GM23248 (cell line): ENCODE results near the gene SPRR2D. TPM values are rescaled to one million over a fixed set of nuclear protein-coding genes. Genes with fewer than 3 reads are reported as not detected.

ENCODE experiments used
- DNase-seq: peaks from one replicate; pipeline ENCODE4 v3.0.0-alpha.2; 2015
- H2AFZ ChIP-seq: fragments of 200-600 bp; sonication (generic); 2 replicates; pipeline ENCODE4 v1.6.1; 2016; ENCODE audit warnings: antibody characterized with exemption
- H3F3A ChIP-seq: fragments of 200-600 bp; sonication (generic); 2 replicates; pipeline ENCODE4 v1.6.1; 2016; ENCODE audit warnings: mild to moderate bottlenecking, antibody characterized with exemption, mixed run types; ENCODE audit not compliant: insufficient read depth
- H3K27ac ChIP-seq: fragments of 200-600 bp; sonication (generic); 2 replicates; pipeline ENCODE4 v1.5.1; 2016; ENCODE audit warnings: mild to moderate bottlenecking
- H3K27me3 ChIP-seq: fragments of 200-600 bp; sonication (generic); replicated peaks from 2 replicates; pipeline ENCODE4 v1.6.1; 2016; ENCODE audit warnings: mild to moderate bottlenecking; ENCODE audit not compliant: insufficient read depth
- H3K36me3 ChIP-seq: fragments of 200-600 bp; sonication (generic); 2 replicates; pipeline ENCODE4 v1.6.1; 2016; ENCODE audit warnings: low read depth, mild to moderate bottlenecking
- H3K4me1 ChIP-seq: fragments of 200-600 bp; sonication (generic); 2 replicates; pipeline ENCODE4 v1.6.1; 2016; ENCODE audit warnings: mild to moderate bottlenecking; ENCODE audit not compliant: insufficient read depth
- H3K4me2 ChIP-seq: fragments of 200-600 bp; sonication (generic); one replicate; pipeline ENCODE4 v1.6.1; 2016; ENCODE audit warnings: mild to moderate bottlenecking; ENCODE audit not compliant: unreplicated experiment
- H3K4me3 ChIP-seq: fragments of 200-600 bp; sonication (generic); 2 replicates; pipeline ENCODE4 v1.5.1; 2016; ENCODE audit warnings: mild to moderate bottlenecking
- H3K79me2 ChIP-seq: fragments of 200-600 bp; sonication (generic); 2 replicates; pipeline ENCODE4 v1.6.1; 2016; ENCODE audit warnings: mild to moderate bottlenecking; ENCODE audit not compliant: insufficient read depth
- H3K9ac ChIP-seq: fragments of 200-600 bp; sonication (generic); 2 replicates; pipeline ENCODE4 v1.6.1; 2016; ENCODE audit warnings: mild to moderate bottlenecking
- H3K9me2 ChIP-seq: fragments of 200-600 bp; sonication (generic); 2 replicates; pipeline ENCODE4 v1.6.1; 2016; ENCODE audit warnings: mixed run types, mild to moderate bottlenecking, moderate library complexity; ENCODE audit not compliant: insufficient read depth
- H3K9me3 ChIP-seq: fragments of 200-600 bp; sonication (generic); one replicate; pipeline ENCODE4 v1.6.1; 2017; ENCODE audit warnings: low read depth
- H4K20me1 ChIP-seq: fragments of 200-600 bp; sonication (generic); 2 replicates; pipeline ENCODE4 v1.6.0; 2016; ENCODE audit not compliant: insufficient read depth
- EZH2 ChIP-seq: fragments of 200-600 bp; sonication (generic); IDR thresholded peaks from 2 replicates; pipeline ENCODE4 v1.6.1; 2018; ENCODE audit warnings: antibody characterized with exemption, mild to moderate bottlenecking; ENCODE audit not compliant: insufficient read depth, poor library complexity, severe bottlenecking
- EZH2phosphoT487 ChIP-seq: fragments of 200-600 bp; sonication (generic); IDR thresholded peaks from 2 replicates; pipeline ENCODE4 v1.6.1; 2018; ENCODE audit warnings: antibody characterized with exemption, moderate library complexity, mild to moderate bottlenecking, low read depth; ENCODE audit not compliant: insufficient read depth
- WGBS, 2 experiments: methylation state at CpG; one replicate each; pipeline ENCODE4 v1.1.6; 2015 to 2017; ENCODE audit warnings: low lambda C conversion rate in 2 of 2, low coverage in 1 of 2; ENCODE audit errors: missing lambda C conversion rate in 2 of 2; 5-methylcytosine and 5-hydroxymethylcytosine counted together
- in situ Hi-C: fragments of 300-500 bp; cut with MboI; formaldehyde crosslinking; loops from 2 replicates; pipeline ENCODE4 v1.15.0; 2020
- polyA plus RNA-seq: library from polyadenylated mRNA; unstranded; fragments of >200 nt; fragmentation: Nextera tagmentation; extraction: Ambion mirVana; gene quantifications from 2 replicates; pipeline ENCODE4 v1.2.1, GENCODE V29; 2016
- total RNA-seq: library from RNA; depleted of rRNA; stranded (reverse); fragments of >200 nt; shearing (Covaris generic); gene quantifications from 2 replicates; pipeline ENCODE4 v1.2.3, GENCODE V29; 2014

SPRR2D gene
- total and polyA plus RNA-seq, 2 experiments from 2014 or later: not detected

- 4 to 9% methylated on average over 2 of the region's 2 CpGs for WGBS, 2 experiments
- in situ Hi-C loops: no loop called here
Observed at GRCh38 chr1:153071511-153071910, 30.6 kb upstream of the SPRR2D start, which contains the start of gene SPRR2B. SPRR2B (minus strand) TSS chr1:153071611; CDS start chr1:153070839, 772 bp downstream.

GRCh38 chr1:153070243-153070642 lies 29.3 kb upstream of the SPRR2D start:
- H3F3A ChIP-seq: no peaks in the 10 kb centered on the region
- no peaks in the 10 kb centered on the region for H3K79me2 ChIP-seq
- no peak overlapping the region for H3K27ac ChIP-seq
- no peak overlapping the region for H3K4me2 ChIP-seq
- no peaks in the 10 kb centered on the region for H3K27me3 ChIP-seq
- 13 to 18% methylated on average over 2 of the region's 2 CpGs for WGBS, 2 experiments
- no peaks in the 10 kb centered on the region for H3K9me3 ChIP-seq
- H3K36me3 ChIP-seq: no peaks in the 10 kb centered on the region
- H3K4me3 ChIP-seq: no peak overlapping the region
- DNase-seq: no peak
- H3K9me2 ChIP-seq: no peaks in the 10 kb centered on the region
- in situ Hi-C loops: no loop called here
- H3K4me1 ChIP-seq: no peaks in the 10 kb centered on the region
- H2AFZ ChIP-seq: no peak overlapping the region
- no peaks in the 10 kb centered on the region for H4K20me1 ChIP-seq
- no peak for TF ChIP-seq EZH2phosphoT487
- TF ChIP-seq EZH2: no peak
- H3K9ac ChIP-seq: no peak overlapping the region

More at GRCh38 chr1:153071511-153071910, 30.6 kb upstream of the SPRR2D start, which contains the start of gene SPRR2B:
- H3K79me2 ChIP-seq: no peaks in the 10 kb centered on the region
- H3K9me2 ChIP-seq: no peaks in the 10 kb centered on the region
- no peak for DNase-seq
- H3K27ac ChIP-seq: no peak within 1 kb of the TSS
- no peaks in the 10 kb centered on the region for H4K20me1 ChIP-seq
- H3K4me3 ChIP-seq: no peak within 1 kb of the TSS
- TF ChIP-seq EZH2phosphoT487 (no peak), EZH2 (no peak)
- H3K9me3 ChIP-seq: no peaks in the 10 kb centered on the region
- peaks cover 3% of the 10 kb centered on the region; the same call in 1 of the 2 replicates for H3K27me3 ChIP-seq
- H2AFZ ChIP-seq: no peak within 1 kb of the TSS
- H3K4me1 ChIP-seq: no peaks in the 10 kb centered on the region
- no peak within 1 kb of the TSS for H3K9ac ChIP-seq
- H3F3A ChIP-seq: no peaks in the 10 kb centered on the region
- no peaks in the 10 kb centered on the region for H3K36me3 ChIP-seq
- no peak within 1 kb of the TSS for H3K4me2 ChIP-seq

- Histone ChIP-seq H3K9me3 (no peaks in the 10 kb centered on the region), H3K4me3 (no peak overlapping the region), H3K27me3 (peaks cover 10% of the 10 kb centered on the region), H3K36me3 (no peaks in the 10 kb centered on the region), H3F3A (no peaks in the 10 kb centered on the region), H2AFZ (no peak overlapping the region), H4K20me1 (no peaks in the 10 kb centered on the region), H3K9ac (no peak overlapping the region), H3K9me2 (no peaks in the 10 kb centered on the region), H3K79me2 (no peaks in the 10 kb centered on the region), H3K4me1 (no peaks in the 10 kb centered on the region), H3K27ac (no peak overlapping the region), H3K4me2 (no peak overlapping the region)
- DNase-seq: no peak
- 36 to 44% methylated on average over 6 of the region's 6 CpGs for WGBS, 2 experiments
- in situ Hi-C loops: no loop called here
- TF ChIP-seq EZH2phosphoT487 (no peak), EZH2 (no peak)
Observed at GRCh38 chr1:153058826-153059784, 18.2 kb upstream of the SPRR2D start.

- no peaks in the 10 kb centered on the region for H3K36me3 ChIP-seq
- no peak overlapping the region for H3K4me2 ChIP-seq
- no peaks in the 10 kb centered on the region for H3F3A ChIP-seq
- no peak overlapping the region for H3K27ac ChIP-seq
- 32 to 39% methylated on average over 2 of the region's 2 CpGs for WGBS, 2 experiments
- H4K20me1 ChIP-seq: no peaks in the 10 kb centered on the region
- peaks cover 8% of the 10 kb centered on the region for H3K27me3 ChIP-seq
- no peak overlapping the region for H3K4me3 ChIP-seq
- TF ChIP-seq EZH2phosphoT487: no peak
- no peak for TF ChIP-seq EZH2
- in situ Hi-C loops: no loop called here
- H3K79me2 ChIP-seq: no peaks in the 10 kb centered on the region
- no peaks in the 10 kb centered on the region for H3K4me1 ChIP-seq
- no peak overlapping the region for H2AFZ ChIP-seq
- H3K9me3 ChIP-seq: no peaks in the 10 kb centered on the region
- H3K9ac ChIP-seq: no peak overlapping the region
- H3K9me2 ChIP-seq: no peaks in the 10 kb centered on the region
- DNase-seq: no peak
Observed at GRCh38 chr1:153058154-153058553, 17.2 kb upstream of the SPRR2D start.
